Liver (tissue), 9 donors: ENCODE measurements around the gene BDKRB2. TPM values are rescaled to one million over a fixed set of nuclear protein-coding genes. Genes with fewer than 3 reads are reported as not detected.

Experiments
- DNase-seq: peaks from one replicate; pipeline ENCODE4 v3.0.0-alpha.2; 2017; ENCODE audit warnings: low spot score
- H3K27ac ChIP-seq, 2 donors: one replicate each; pipeline ENCODE4 v1.7.0; 2013; ENCODE audit warnings: inconsistent platforms in 2 of 2, low read length in 2 of 2, control low read depth in 1 of 2, low read depth in 1 of 2, mild to moderate bottlenecking in 1 of 2
- H3K27me3 ChIP-seq, 4 donors: one replicate each; pipeline versions ENCODE4 v1.6.1 to v1.7.0; 2013; ENCODE audit warnings: low read length in 3 of 4, inconsistent platforms in 1 of 4, mild to moderate bottlenecking in 1 of 4, moderate library complexity in 1 of 4; ENCODE audit not compliant: control insufficient read depth in 4 of 4, insufficient read depth in 4 of 4
- H3K36me3 ChIP-seq, 4 donors: one replicate each; pipeline versions ENCODE4 v1.6.1 to v1.7.0; 2013; ENCODE audit warnings: low read length in 3 of 4, mild to moderate bottlenecking in 3 of 4, low read depth in 1 of 4, moderate library complexity in 1 of 4; ENCODE audit not compliant: control insufficient read depth in 4 of 4, insufficient read depth in 3 of 4
- H3K4me1 ChIP-seq, 4 donors: one replicate each; pipeline versions ENCODE4 v1.6.1 to v1.7.0; 2013; ENCODE audit warnings: low read length in 3 of 4, mild to moderate bottlenecking in 3 of 4, moderate library complexity in 1 of 4; ENCODE audit not compliant: control insufficient read depth in 4 of 4, insufficient read depth in 4 of 4
- H3K4me3 ChIP-seq, 3 donors: one replicate each; pipeline versions ENCODE4 v1.6.1 to v1.7.0; 2013; ENCODE audit warnings: low read length in 3 of 3, control low read depth in 1 of 3, low read depth in 1 of 3, mild to moderate bottlenecking in 1 of 3
- H3K9ac ChIP-seq, 2 donors: one replicate each; pipeline ENCODE4 v1.7.0; 2013; ENCODE audit warnings: low read length in 2 of 2, mild to moderate bottlenecking in 2 of 2, moderate library complexity in 2 of 2, control low read depth in 1 of 2, low read depth in 1 of 2
- H3K9me3 ChIP-seq, 4 donors: one replicate each; pipeline versions ENCODE4 v1.6.1 to v1.7.0; 2013; ENCODE audit warnings: low read length in 3 of 4; ENCODE audit not compliant: control insufficient read depth in 4 of 4
- ATF3 ChIP-seq: IDR thresholded peaks from 2 replicates; pipeline ENCODE4 v1.6.1; 2016; ENCODE audit warnings: antibody characterized with exemption
- CTCF ChIP-seq: fragments of 150-350 bp; IDR thresholded peaks from 2 replicates; pipeline ENCODE4 v1.5.1; 2017; ENCODE audit warnings: improper control_type of control experiment, low read depth, low read length; ENCODE audit not compliant: missing input control
- FOXA1 ChIP-seq: IDR thresholded peaks from 2 replicates; pipeline ENCODE4 v1.6.1; 2016; ENCODE audit warnings: antibody characterized with exemption
- FOXA2 ChIP-seq: IDR thresholded peaks from 2 replicates; pipeline ENCODE4 v1.6.1; 2016; ENCODE audit warnings: antibody characterized with exemption
- GABPA ChIP-seq, 2 donors: IDR thresholded peaks in 1 of 2; conservative IDR thresholded peaks in 1 of 2; 2 replicates each; pipeline ENCODE4 v1.6.1; 2016; ENCODE audit warnings: antibody characterized with exemption in 2 of 2, mild to moderate bottlenecking in 1 of 2, moderate library complexity in 1 of 2
- HNF4A ChIP-seq, 2 donors: conservative IDR thresholded peaks; 2 replicates each; pipeline ENCODE4 v1.6.1; 2016; ENCODE audit warnings: antibody characterized with exemption in 2 of 2, mild to moderate bottlenecking in 2 of 2
- JUND ChIP-seq, 2 donors: IDR thresholded peaks; 2 replicates each; pipeline ENCODE4 v1.6.1; 2016; ENCODE audit warnings: antibody characterized with exemption in 2 of 2
- NR2F2 ChIP-seq: IDR thresholded peaks from 2 replicates; pipeline ENCODE4 v1.6.1; 2016; ENCODE audit warnings: antibody characterized with exemption
- TAF1 ChIP-seq: conservative IDR thresholded peaks from 2 replicates; pipeline ENCODE4 v1.6.1; 2016; ENCODE audit warnings: antibody characterized with exemption, mild to moderate bottlenecking
- YY1 ChIP-seq: IDR thresholded peaks from 2 replicates; pipeline ENCODE4 v1.6.1; 2016; ENCODE audit warnings: antibody characterized with exemption, mild to moderate bottlenecking
- ZBTB33 ChIP-seq: IDR thresholded peaks from 2 replicates; pipeline ENCODE4 v1.6.1; 2016; ENCODE audit warnings: antibody characterized with exemption
- WGBS: extraction: QIAGEN DNeasy Blood & Tissue Kit; methylation state at CpG from one replicate; pipeline ENCODE4 v1.1.7; 2013; 5-methylcytosine and 5-hydroxymethylcytosine counted together
- polyA plus RNA-seq, 2 donors: library from polyadenylated mRNA; stranded (reverse) in 1 of 2; unstranded in 1 of 2; fragments of 200-250 nt in 1 of 2; fragments of >200 nt in 1 of 2; fragmentation: Nextera tagmentation in 1 of 2; extraction: Ambion mirVana in 1 of 2; gene quantifications; one replicate each; pipeline versions ENCODE4 v1.2.1 to v1.2.3, GENCODE V29; 2013 to 2015
- total RNA-seq, 2 donors: library from RNA; depleted of rRNA; stranded (reverse); fragments of >200 nt; gene quantifications; one replicate each; pipeline ENCODE4 v1.2.3, GENCODE V29; 2014
- TF ChIP-seq, protein P1 (sequence below): IDR thresholded peaks from 2 replicates; pipeline ENCODE4 v1.6.1; 2016; ENCODE audit warnings: antibody characterized with exemption, mild to moderate bottlenecking
- TF ChIP-seq, protein P2 (sequence below): IDR thresholded peaks from 2 replicates; pipeline ENCODE4 v1.6.1; 2016; ENCODE audit warnings: antibody characterized with exemption
- donor health status: healthy.
- donor health status: healthy.
- donor health status: healthy.
- donor health status: healthy.
- donor health status: healthy.

BDKRB2 gene
- total and polyA plus RNA-seq, 4 donors: 0.10 to 0.25 (median 0.17) TPM

DNA sequence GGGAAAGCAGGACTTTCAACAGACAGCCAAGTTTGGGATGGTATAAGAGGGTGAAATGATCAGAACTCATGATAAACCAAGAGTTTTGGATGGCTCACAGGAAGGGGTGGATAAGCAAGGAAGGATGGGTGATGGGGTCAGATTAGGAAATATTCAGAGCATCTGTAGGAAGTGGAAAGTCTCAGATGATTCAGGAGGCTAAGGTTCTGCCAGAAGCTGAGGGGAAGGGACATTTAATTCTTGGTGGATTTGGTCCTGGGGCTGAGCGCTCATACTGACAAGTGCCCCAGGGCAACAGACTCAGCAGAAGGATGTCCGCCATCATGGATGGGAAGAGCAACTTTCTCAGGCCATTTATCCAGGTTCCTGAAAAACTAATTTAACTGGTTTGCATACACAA, 28.4 kb upstream of the BDKRB2 start (continued):
- no peak for TF ChIP-seq CTCF
- TF ChIP-seq TAF1: no peak

DNA sequence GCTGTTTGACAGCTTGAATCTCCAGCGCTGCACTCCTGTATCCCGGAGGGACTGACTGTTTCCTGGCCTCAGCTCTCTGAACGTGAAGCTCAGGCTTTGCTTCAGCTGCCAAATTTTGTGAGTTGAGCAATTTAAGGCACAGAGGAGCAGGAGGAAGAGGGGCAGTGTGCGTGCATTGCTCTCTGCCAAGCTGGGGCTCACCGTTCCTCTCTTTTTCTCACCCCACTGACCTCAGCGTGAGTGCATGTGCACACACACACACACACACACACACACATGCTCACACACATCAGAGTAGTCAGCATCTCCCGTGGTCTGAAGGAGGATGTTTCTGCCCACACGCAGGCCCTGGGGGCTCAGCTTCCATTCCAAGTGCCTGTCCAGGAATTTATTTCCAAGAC, 27.8 kb upstream of the BDKRB2 start:
- WGBS: 57% methylated on average over 8 of the region's 8 CpGs
- DNase-seq: no peak
- no peak overlapping the region for H3K9ac ChIP-seq
- no peaks in the 10 kb centered on the region for H3K4me1 ChIP-seq
- H3K4me3 ChIP-seq: no peak overlapping the region
- TF ChIP-seq FOXA2: no peak
- no peak for TF ChIP-seq HNF4A (conservative IDR thresholded peaks at IDR 0.05)
- TF ChIP-seq FOXA1: no peak
- TF ChIP-seq ATF3: no peak
- TF ChIP-seq, protein P1, sequence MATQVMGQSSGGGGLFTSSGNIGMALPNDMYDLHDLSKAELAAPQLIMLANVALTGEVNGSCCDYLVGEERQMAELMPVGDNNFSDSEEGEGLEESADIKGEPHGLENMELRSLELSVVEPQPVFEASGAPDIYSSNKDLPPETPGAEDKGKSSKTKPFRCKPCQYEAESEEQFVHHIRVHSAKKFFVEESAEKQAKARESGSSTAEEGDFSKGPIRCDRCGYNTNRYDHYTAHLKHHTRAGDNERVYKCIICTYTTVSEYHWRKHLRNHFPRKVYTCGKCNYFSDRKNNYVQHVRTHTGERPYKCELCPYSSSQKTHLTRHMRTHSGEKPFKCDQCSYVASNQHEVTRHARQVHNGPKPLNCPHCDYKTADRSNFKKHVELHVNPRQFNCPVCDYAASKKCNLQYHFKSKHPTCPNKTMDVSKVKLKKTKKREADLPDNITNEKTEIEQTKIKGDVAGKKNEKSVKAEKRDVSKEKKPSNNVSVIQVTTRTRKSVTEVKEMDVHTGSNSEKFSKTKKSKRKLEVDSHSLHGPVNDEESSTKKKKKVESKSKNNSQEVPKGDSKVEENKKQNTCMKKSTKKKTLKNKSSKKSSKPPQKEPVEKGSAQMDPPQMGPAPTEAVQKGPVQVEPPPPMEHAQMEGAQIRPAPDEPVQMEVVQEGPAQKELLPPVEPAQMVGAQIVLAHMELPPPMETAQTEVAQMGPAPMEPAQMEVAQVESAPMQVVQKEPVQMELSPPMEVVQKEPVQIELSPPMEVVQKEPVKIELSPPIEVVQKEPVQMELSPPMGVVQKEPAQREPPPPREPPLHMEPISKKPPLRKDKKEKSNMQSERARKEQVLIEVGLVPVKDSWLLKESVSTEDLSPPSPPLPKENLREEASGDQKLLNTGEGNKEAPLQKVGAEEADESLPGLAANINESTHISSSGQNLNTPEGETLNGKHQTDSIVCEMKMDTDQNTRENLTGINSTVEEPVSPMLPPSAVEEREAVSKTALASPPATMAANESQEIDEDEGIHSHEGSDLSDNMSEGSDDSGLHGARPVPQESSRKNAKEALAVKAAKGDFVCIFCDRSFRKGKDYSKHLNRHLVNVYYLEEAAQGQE: no peak
- TF ChIP-seq GABPA (IDR thresholded peaks at IDR 0.05 in 1 of 2, conservative IDR thresholded peaks at IDR 0.05 in 1 of 2): no peak
- TF ChIP-seq, protein P2, sequence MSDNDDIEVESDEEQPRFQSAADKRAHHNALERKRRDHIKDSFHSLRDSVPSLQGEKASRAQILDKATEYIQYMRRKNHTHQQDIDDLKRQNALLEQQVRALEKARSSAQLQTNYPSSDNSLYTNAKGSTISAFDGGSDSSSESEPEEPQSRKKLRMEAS: no peak
- no peak for TF ChIP-seq NR2F2
- no peak for TF ChIP-seq JUND (IDR thresholded peaks at IDR 0.05)
- no peak for TF ChIP-seq ZBTB33
- TF ChIP-seq YY1: no peak
- no peaks in the 10 kb centered on the region for H3K36me3 ChIP-seq
- no peak overlapping the region for H3K27ac ChIP-seq
- H3K27me3 ChIP-seq: peaks cover 0 to 5% (median 0%) of the 10 kb centered on the region in 4 donors
- H3K9me3 ChIP-seq: no peaks in the 10 kb centered on the region

DNA sequence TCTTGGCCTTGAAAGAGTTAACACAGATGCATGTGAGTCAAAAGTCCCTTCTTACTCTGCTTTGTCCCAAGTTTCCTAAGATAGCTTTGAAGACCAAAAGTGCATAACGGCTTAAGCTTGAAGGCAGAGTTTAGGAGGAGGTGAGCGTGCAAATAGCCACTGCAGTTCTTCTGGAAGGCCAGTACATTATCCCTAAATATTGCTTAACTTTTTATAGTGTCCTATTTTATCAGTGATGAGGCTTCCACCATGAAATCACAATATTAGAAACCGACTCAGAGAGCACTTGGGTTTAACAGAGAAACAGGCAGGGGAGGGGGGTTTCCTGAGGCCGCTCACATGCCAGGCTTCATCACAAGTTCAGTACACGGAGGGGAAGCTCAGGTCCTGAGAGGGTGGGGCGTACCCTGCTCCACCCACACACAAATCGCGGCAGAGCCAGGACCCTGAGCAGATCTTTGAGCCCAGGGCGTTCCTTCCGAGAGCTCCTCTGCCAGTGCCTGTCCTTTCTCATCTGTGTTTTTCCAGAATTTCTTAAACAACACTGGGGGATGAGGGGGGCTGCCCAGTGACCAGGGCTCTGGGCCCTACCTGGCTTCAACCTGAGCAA, 26.8 kb upstream of the BDKRB2 start:
- no peak for DNase-seq
- Histone ChIP-seq H3K9me3 (no peaks in the 10 kb centered on the region), H3K27ac (no peak overlapping the region), H3K27me3 (peaks cover 0 to 5% (median 0%) of the 10 kb centered on the region in 4 donors), H3K4me3 (no peak overlapping the region), H3K36me3 (no peaks in the 10 kb centered on the region), H3K4me1 (no peaks in the 10 kb centered on the region), H3K9ac (no peak overlapping the region)
- TF ChIP-seq HNF4A (conservative IDR thresholded peaks at IDR 0.05) (no peak), TAF1 (no peak)
- WGBS: 53% methylated on average over 10 of the region's 10 CpGs
